GOT3 (cell line): ENCODE data around the gene CCDC7.
"Not testable (repeated sequence)": the region's sequence is repeated elsewhere in the genome, so short reads cannot be mapped to it uniquely, and the experiment has no call there.

Experiments used
- DNase-seq: peaks from one replicate; lab custom pipeline; 2025; ENCODE audit warnings: mixed read lengths; lab: John Stamatoyannopoulos, UW

CCDC7 gene

DNA sequence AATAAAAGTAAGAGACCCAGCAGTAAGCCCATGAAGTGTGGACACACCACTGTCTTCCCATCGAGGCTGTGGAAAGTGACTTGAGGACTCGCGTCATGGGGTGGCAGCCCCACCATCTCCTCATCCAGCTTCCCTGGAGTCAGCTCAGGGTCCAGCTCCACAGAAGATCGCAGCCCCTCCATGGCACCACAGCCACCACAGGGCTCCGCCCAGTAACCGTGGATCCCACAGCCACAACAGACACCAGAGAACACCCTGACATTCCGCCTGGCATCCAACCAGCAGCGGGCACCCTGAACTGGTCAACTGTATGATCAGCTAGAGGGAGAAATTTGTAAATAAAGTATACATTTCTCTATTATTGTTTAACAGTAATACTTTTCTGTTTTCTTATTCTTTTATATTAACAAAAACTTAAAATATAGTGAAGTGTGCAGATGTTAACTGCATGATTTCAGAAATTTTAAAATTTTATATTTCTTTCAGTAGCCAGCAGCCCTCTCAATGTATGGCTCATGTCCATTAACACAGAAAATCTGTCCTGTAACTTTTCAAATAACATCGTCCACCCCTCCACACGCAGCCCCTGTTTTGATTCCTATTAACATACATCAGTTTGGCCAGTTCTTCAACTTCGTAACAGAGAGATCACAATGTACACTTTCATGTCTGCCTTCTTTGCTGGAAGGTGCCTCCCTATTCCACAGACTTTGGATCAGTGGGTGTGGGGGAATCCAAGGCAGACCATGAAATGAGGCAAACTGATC is 442.4 kb downstream of the CCDC7 start:
- DNase-seq: no peak

GRCh38 chr10:32889631-32890212 is 443.8 kb downstream of the CCDC7 start:
- DNase-seq: no peak

- DNase-seq: no peak
Observed at GRCh38 chr10:32890444-32890843, 444.5 kb downstream of the CCDC7 start.

DNA sequence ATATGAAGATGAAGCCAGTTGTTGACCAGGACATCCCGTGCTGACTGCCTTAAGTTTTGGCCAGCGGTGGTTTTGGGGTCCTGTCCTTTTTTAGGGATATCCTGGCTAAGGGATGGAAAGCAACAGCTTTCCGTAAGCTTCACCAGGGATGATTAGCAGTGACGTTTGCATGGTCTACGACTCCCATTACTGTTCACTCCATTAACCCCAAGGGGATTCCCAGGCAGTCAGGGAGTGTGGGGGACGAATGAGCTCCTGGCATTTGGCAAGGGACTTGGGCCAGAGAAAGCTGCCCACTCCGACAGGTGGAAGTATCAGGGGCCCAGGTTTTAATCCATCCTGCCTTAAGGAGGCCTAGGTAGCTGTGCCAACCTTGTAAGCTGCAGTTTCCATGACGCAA is 445.3 kb downstream of the CCDC7 start:
- DNase-seq: no peak

- no peak for DNase-seq
Observed at GRCh38 chr10:32893434-32893833, 447.5 kb downstream of the CCDC7 start.

GRCh38 chr10:32893916-32894664 is 448.1 kb downstream of the CCDC7 start:
- no peak for DNase-seq

GRCh38 chr10:32895200-32895968 is 449.4 kb downstream of the CCDC7 start:
- DNase-seq: not testable (repeated sequence)

DNA sequence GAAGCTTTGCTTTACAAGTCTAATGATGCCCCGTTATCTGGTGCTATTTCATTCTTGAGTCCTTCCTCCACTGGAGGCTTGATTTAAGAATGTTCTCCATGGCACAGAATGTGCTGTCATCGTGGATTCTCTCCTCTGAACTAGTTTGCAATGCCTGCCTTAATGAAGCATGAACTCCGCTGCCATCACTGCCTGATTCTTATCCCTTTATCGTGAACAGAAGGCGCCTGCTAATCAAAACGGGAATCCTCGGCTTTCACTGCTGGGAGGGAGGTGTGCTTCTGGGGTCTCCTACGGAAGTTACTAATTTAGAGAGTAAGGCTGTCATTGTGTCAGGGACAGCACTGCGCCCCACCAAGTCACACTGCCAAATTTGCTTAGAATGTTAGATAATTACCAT is 455.9 kb downstream of the CCDC7 start:
- no peak for DNase-seq

GRCh38 chr10:32905466-32905865 is 459.5 kb downstream of the CCDC7 start:
- no peak for DNase-seq

DNA sequence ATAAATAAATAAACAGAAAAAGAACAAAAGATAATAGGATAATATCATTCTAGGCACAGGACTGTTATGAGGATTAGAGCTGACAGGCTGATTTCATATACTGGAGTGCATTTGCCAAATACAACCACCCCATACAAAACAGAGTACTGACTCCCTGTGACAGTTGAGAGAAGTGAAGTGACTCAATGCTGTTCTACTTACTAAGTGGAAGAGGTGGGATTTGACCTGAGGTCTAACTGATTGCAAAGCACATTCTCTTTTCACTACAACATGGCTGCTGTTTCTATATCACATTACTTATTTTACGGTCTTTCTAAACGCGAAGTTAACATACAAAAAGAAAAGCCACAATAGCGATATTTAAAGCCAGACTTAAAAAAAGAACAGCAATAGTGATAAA is 460.7 kb downstream of the CCDC7 start:
- DNase-seq: no peak

- no peak for DNase-seq
Observed at GRCh38 chr10:32909456-32909855, 463.5 kb downstream of the CCDC7 start.

- not testable (repeated sequence) for DNase-seq
Observed at GRCh38 chr10:32909970-32910369, 464.0 kb downstream of the CCDC7 start.

- DNase-seq: no peak
Observed at GRCh38 chr10:32911285-32912016, 465.5 kb downstream of the CCDC7 start.

GRCh38 chr10:32917817-32918216 is 471.9 kb downstream of the CCDC7 start:
- DNase-seq: not testable (repeated sequence)

DNA sequence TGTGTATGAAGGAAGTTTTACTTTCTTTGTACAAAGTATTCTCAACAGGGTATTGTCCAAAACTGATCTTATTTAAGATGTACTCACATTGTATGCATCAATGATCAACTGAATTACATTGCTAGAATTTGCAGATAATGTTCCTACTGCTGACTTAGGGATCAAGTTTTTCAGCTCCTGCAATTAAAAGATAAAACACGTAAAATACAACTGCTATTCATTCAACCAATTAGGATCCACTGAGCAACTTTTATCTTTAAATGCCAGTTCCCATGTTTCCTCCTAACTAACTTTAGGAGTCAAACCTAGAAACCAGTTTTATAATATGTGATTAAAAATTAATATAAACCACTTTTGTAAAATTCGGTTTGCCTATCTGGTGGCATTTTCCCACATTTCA is 476.2 kb downstream of the CCDC7 start:
- no peak for DNase-seq

DNA sequence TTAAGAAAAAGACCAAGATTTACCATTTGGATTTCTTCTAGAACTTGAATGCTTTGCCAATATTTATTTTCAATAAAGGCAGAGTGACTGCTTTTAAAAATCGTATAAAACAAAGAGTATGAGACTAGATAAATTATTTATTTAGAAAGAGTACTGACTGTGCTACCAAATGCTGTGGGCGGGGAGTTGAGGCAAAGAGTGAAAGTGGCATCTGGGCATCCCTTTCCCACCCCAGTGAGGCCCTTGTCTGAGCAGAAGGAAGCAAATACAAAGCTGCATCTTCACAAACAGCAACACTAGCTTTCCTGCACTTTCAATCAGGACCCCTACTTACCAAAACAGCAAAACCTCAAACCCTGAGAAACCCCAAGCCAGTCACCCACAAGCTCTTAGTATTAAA is 477.2 kb downstream of the CCDC7 start:
- DNase-seq: no peak

DNA sequence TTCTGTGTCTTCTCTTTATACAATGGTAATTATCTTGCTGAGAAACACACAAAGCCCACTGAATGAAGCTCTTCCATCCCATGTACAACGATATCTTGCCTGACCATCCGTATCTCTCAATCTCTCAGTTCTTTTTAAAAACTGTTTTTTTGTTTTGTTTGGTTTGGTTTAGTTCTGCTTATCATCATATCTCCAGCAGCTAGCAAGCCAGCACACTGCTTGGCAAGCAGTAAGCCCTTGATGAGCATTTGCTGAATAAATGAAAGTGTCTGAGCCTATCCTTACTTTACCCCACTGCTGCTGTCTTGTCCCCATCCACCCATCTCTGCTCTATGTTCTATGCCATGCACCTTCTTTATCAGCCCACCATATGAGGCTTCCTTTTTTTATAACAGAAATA is 477.9 kb downstream of the CCDC7 start:
- DNase-seq: no peak
